HepG2 (cell line): ENCODE results near the gene IER2. TPM values are rescaled to one million over a fixed set of nuclear protein-coding genes. Genes with fewer than 3 reads are reported as not detected.

Experiments
- FOXO1 ChIP-seq: sonication (generic); formaldehyde crosslinking; IDR thresholded peaks from 2 replicates; pipeline ENCODE4 v1.4.0; 2020; ENCODE audit warnings: missing genetic modification reagents
- HDAC2 ChIP-seq: sonication (generic); formaldehyde crosslinking; IDR thresholded peaks from 2 replicates; pipeline ENCODE4 v1.4.0; 2020; ENCODE audit warnings: missing genetic modification reagents
- HDAC6 ChIP-seq: fragments of 200-600 bp; sonication (generic); IDR thresholded peaks from 2 replicates; pipeline ENCODE4 v1.7.0; 2017; ENCODE audit warnings: mild to moderate bottlenecking, antibody characterized with exemption, low read length, low read depth
- KAT7 ChIP-seq: IDR thresholded peaks from 2 replicates; pipeline ENCODE4 v1.6.1; 2018; ENCODE audit warnings: borderline replicate concordance, missing compliant biosample characterization
- KDM6A ChIP-seq: IDR thresholded peaks from 2 replicates; pipeline ENCODE4 v1.6.1; 2016; ENCODE audit warnings: low read depth
- MAFK ChIP-seq, 2 experiments: IDR thresholded peaks in 1 of 2; conservative IDR thresholded peaks in 1 of 2; 2 replicates each; pipeline ENCODE4 v1.6.1; 2011; ENCODE audit warnings: improper control_type of control experiment in 2 of 2, low read length in 2 of 2
- REXO4 ChIP-seq: sonication (generic); formaldehyde crosslinking; IDR thresholded peaks from 2 replicates; pipeline ENCODE4 v1.8.0; 2022; ENCODE audit warnings: missing genetic modification reagents, mild to moderate bottlenecking, borderline replicate concordance
- TCF7L2 ChIP-seq: IDR thresholded peaks from 2 replicates; pipeline ENCODE4 v1.6.1; 2011; ENCODE audit warnings: mild to moderate bottlenecking, low read depth, low read length, moderate library complexity
- USF2 ChIP-seq, 2 experiments: sonication (generic) in 1 of 2; formaldehyde crosslinking in 1 of 2; IDR thresholded peaks; 2 replicates each; pipeline versions ENCODE4 v1.5.1 to v1.6.1; 2011 to 2020; ENCODE audit warnings: borderline replicate concordance in 1 of 2, low read depth in 1 of 2, low read length in 1 of 2, mild to moderate bottlenecking in 1 of 2, missing genetic modification reagents in 1 of 2, moderate library complexity in 1 of 2
- XBP1 ChIP-seq: sonication (generic); formaldehyde crosslinking; IDR thresholded peaks from 2 replicates; pipeline ENCODE4 v1.5.0; 2020; ENCODE audit warnings: missing genetic modification reagents
- ZHX2 ChIP-seq, 2 experiments: sonication (generic) in 1 of 2; formaldehyde crosslinking in 1 of 2; IDR thresholded peaks; 2 replicates each; pipeline versions ENCODE4 v1.6.1 to v1.9.0; 2014 to 2022; ENCODE audit warnings: antibody characterized with exemption in 1 of 2, borderline replicate concordance in 1 of 2, inconsistent platforms in 1 of 2, low read depth in 1 of 2, missing genetic modification reagents in 1 of 2
- ZNF205 ChIP-seq: IDR thresholded peaks from 2 replicates; pipeline ENCODE4 v1.6.1; 2018; ENCODE audit warnings: missing biosample characterization, missing genetic modification reagents
- ZNF264 ChIP-seq: sonication (generic); formaldehyde crosslinking; IDR thresholded peaks from 2 replicates; pipeline ENCODE4 v1.4.0; 2020; ENCODE audit warnings: missing genetic modification reagents
- ZNF343 ChIP-seq: sonication (generic); formaldehyde crosslinking; IDR thresholded peaks from 2 replicates; pipeline ENCODE4 v1.4.0; 2020; ENCODE audit warnings: mild to moderate bottlenecking, missing genetic modification reagents
- ZNF569 ChIP-seq: sonication (generic); formaldehyde crosslinking; IDR thresholded peaks from 2 replicates; pipeline ENCODE4 v1.5.0; 2020; ENCODE audit warnings: mild to moderate bottlenecking, missing genetic modification reagents, moderate library complexity, borderline replicate concordance
- ZNF619 ChIP-seq: sonication (generic); formaldehyde crosslinking; IDR thresholded peaks from 2 replicates; pipeline ENCODE4 v1.4.0; 2020; ENCODE audit warnings: mild to moderate bottlenecking, missing genetic modification reagents
- polyA plus RNA-seq, 8 experiments: library from polyadenylated mRNA; depleted of rRNA in 3 of 8; stranded (reverse) in 7 of 8; unstranded in 1 of 8; fragments of >200 nt; fragmentation: Illumina TruSeq in 4 of 8; extraction: Trizol in 4 of 8; gene quantifications; 2 replicates each; pipeline versions ENCODE4 v1.2.1 to v1.2.3, GENCODE V29; 2011 to 2016; ENCODE audit warnings: low read depth in 4 of 8, missing spikeins in 1 of 8, mixed read lengths in 1 of 8; ENCODE audit not compliant: insufficient read depth in 1 of 8
- total RNA-seq, 5 experiments: library from RNA; depleted of rRNA; stranded (reverse); fragments of >200 nt; fragmentation: Illumina TruSeq; extraction: Trizol; gene quantifications; 2 replicates each; pipeline ENCODE4 v1.2.3, GENCODE V29; 2016; ENCODE audit warnings: low read depth in 1 of 5
- TF ChIP-seq, protein P1 (sequence below): sonication (generic); formaldehyde crosslinking; IDR thresholded peaks from 2 replicates; pipeline ENCODE4 v1.4.0; 2020; ENCODE audit warnings: low read depth, mild to moderate bottlenecking, missing genetic modification reagents

IER2 gene
- total and polyA plus RNA-seq, 2 of the 13 experiments (the other 11 are each of a cell fraction or from before 2014, with no cell fraction given): 10.1 to 14.3 TPM

DNA sequence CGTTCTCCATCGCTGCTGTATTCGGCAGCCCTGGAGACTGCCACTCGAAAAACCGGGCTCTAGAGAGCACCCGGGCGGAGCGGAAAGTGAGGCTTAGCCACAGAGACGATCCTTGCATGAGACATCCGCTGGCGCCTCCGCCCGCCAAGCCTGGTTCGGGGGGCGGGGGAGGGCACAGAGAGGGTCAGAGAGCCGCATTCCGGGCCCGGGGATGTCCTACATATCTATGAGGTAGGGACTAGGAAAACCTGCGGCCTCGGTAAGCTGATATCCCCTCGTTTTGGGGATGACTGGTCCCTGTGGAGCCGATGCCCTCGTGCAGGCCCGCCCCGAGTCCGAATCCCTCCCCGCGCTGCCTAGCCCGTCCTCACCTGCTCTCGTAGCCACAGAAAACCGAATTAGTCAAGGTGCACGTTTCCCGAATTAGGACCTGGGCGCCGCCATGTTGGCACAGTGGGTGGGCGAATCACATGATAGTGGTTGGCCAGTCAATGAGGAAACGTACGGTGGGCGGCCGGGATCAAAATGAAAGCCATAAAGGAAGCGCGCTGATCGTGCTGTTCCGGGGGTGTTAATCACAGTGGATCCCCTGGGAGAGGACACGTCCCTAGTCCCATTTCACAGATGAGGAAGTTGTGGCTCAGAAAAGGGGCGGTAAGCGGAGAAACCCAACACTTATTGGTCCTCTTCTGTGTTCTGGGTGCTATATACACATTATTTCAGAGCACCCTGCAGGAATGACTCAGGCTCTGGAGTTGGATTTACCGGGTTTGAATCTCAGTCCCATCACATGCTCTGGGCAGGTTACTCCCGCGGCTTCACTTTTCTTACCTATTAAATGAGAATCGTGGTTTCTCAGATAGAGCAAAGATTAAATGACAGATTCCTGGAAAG, 33.7 kb upstream of the IER2 start, which contains the start of gene TRMT1 (continued):
- TF ChIP-seq ZHX2 (IDR thresholded peaks at IDR 0.05; ENCODE audit: low read depth) (no peak; the same call in 1 of the 2 replicates), ZHX2 (CRISPR knock-in tag; IDR thresholded peaks at IDR 0.05; ENCODE audit: borderline replicate concordance) (no peak; the same call in 1 of the 2 replicates), ZNF205 (CRISPR knock-in tag) (0 out of 2 replicates have a peak, but pooled peaks have one; percentile 49), ZNF569 (0 out of 2 replicates have a peak, but pooled peaks have one; percentile 47), MAFK (conservative IDR thresholded peaks at IDR 0.05 in 1 of 2, IDR thresholded peaks at IDR 0.05 in 1 of 2; ENCODE audit: low read length in 2 of 2) (peak; percentile 78 to 79), HDAC6 (no peak), KAT7 (CRISPR knock-in tag) (peak; percentile 76; the same call in 1 of the 2 replicates), ZNF343 (CRISPR knock-in tag) (no peak), REXO4 (no peak), FOXO1 (CRISPR knock-in tag) (peak; percentile 67), HDAC2 (peak; percentile 94), ZNF264 (peak; percentile 73), TCF7L2 (no peak), ZNF619 (CRISPR knock-in tag) (no peak), XBP1 (CRISPR knock-in tag) (no peak), KDM6A (CRISPR knock-in tag) (no peak), USF2 (IDR thresholded peaks at IDR 0.05; ENCODE audit: low read depth, low read length) (peak; percentile 66), USF2 (CRISPR knock-in tag; IDR thresholded peaks at IDR 0.05; ENCODE audit: borderline replicate concordance) (peak; percentile 97; the same call in 1 of the 2 replicates)
- TF ChIP-seq, protein P1, sequence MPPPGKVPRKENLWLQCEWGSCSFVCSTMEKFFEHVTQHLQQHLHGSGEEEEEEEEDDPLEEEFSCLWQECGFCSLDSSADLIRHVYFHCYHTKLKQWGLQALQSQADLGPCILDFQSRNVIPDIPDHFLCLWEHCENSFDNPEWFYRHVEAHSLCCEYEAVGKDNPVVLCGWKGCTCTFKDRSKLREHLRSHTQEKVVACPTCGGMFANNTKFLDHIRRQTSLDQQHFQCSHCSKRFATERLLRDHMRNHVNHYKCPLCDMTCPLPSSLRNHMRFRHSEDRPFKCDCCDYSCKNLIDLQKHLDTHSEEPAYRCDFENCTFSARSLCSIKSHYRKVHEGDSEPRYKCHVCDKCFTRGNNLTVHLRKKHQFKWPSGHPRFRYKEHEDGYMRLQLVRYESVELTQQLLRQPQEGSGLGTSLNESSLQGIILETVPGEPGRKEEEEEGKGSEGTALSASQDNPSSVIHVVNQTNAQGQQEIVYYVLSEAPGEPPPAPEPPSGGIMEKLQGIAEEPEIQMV (CRISPR knock-in tag): 0 out of 2 replicates have a peak, but pooled peaks have one; percentile 60
